Activated B cell treated with CpG ODN at 0.5 μM for 24 hours (primary cell): ENCODE data around the gene SLC16A10. TPM values are rescaled to one million over a fixed set of nuclear protein-coding genes. Genes with fewer than 3 reads are reported as not detected.
"Not testable (repeated sequence)": the region's sequence is repeated elsewhere in the genome, so short reads cannot be mapped to it uniquely, and the experiment has no call there.

Experiments used
- ATAC-seq: fragments of 200-7000 bp; cut with Tn5 transposase; one replicate; pipeline ENCODE4 v1.10.0; 2021; ENCODE audit warnings: low read depth, mild to moderate bottlenecking, moderate library complexity
- CTCF ChIA-PET: fragments of 350-600 bp; sonication (Branson Sonifier 250); formaldehyde crosslinking; loops from one replicate; lab custom pipeline; 2021; ENCODE audit warnings: antibody characterized with exemption; lab: Charles Lee
- POLR2A ChIA-PET: fragments of 350-600 bp; sonication (Branson Sonifier 250); formaldehyde crosslinking; loops from one replicate; lab custom pipeline; 2021; ENCODE audit warnings: antibody characterized with exemption; lab: Charles Lee
- DNase-seq: peaks from one replicate; pipeline ENCODE4 v3.0.0; 2022
- H3K27ac Mint-ChIP-seq: one replicate; pipeline ENCODE4 v1.8.0; 2020; ENCODE audit warnings: mixed read lengths
- H3K27me3 Mint-ChIP-seq: one replicate; pipeline ENCODE4 v1.8.0; 2021; ENCODE audit warnings: mixed read lengths
- H3K36me3 Mint-ChIP-seq: one replicate; pipeline ENCODE4 v1.8.0; 2021; ENCODE audit warnings: low read depth, mixed read lengths
- H3K4me1 Mint-ChIP-seq: one replicate; pipeline ENCODE4 v1.8.0; 2021; ENCODE audit warnings: mixed read lengths
- H3K4me3 Mint-ChIP-seq: one replicate; pipeline ENCODE4 v1.8.0; 2020; ENCODE audit warnings: mild to moderate bottlenecking, mixed read lengths
- H3K9me3 Mint-ChIP-seq: one replicate; pipeline ENCODE4 v1.8.0; 2020; ENCODE audit warnings: mixed read lengths
- CTCF ChIP-seq: fragments of 200-600 bp; IDR thresholded peaks from one replicate; pipeline ENCODE4 v1.8.0; 2022; ENCODE audit warnings: antibody characterized with exemption, mild to moderate bottlenecking
- intact Hi-C: fragments of 100-400 bp; cut with micrococcal nuclease; formaldehyde crosslinking; loops from one replicate; pipeline ENCODE4 v1.15.1; 2024
- total RNA-seq: library from RNA; stranded (reverse); gene quantifications from 2 replicates; pipeline ENCODE4 v1.2.3, GENCODE V29; 2022

The SLC16A10 gene
- total RNA-seq, 1 donor from 2014 or later, result 0.13 TPM

GRCh38 chr6:111183702-111184517, 96.6 kb downstream of the SLC16A10 start:
- POLR2A ChIA-PET, result interaction anchor here (0.9 kb wide), 1 partner anchor 12 kb away, joined by 3 read pairs; no protein-coding TSS in a partner anchor
- CTCF ChIA-PET, result interaction anchor here (1.5 kb wide), 1 partner anchor 26 kb away, joined by 3 read pairs; no protein-coding TSS in a partner anchor
- intact Hi-C loops, result no loop called here
- Mint-ChIP-seq H3K27me3 (no peaks in the 10 kb centered on the region), H3K9me3 (no peaks in the 10 kb centered on the region), H3K4me1 (no peaks in the 10 kb centered on the region), H3K4me3 (no peak overlapping the region), H3K27ac (no peak overlapping the region), H3K36me3 (no peaks in the 10 kb centered on the region)
- no peak for TF ChIP-seq CTCF
- DNase-seq (no peak), ATAC-seq (no peak)

- no peak overlapping the region for H3K27ac Mint-ChIP-seq
- no peaks in the 10 kb centered on the region for H3K9me3 Mint-ChIP-seq
- ChIA-PET CTCF (interaction anchor here (1.5 kb wide), 1 partner anchor 25 kb away, joined by 3 read pairs; no protein-coding TSS in a partner anchor), POLR2A (interaction anchor here (0.9 kb wide), 1 partner anchor 13 kb away, joined by 3 read pairs; no protein-coding TSS in a partner anchor)
- ATAC-seq, result no peak
- H3K27me3 Mint-ChIP-seq, result no peaks in the 10 kb centered on the region
- intact Hi-C loops, result no loop called here
- no peak for DNase-seq
- H3K36me3 Mint-ChIP-seq, result no peaks in the 10 kb centered on the region
- H3K4me3 Mint-ChIP-seq, result no peak overlapping the region
- no peak for TF ChIP-seq CTCF
- no peaks in the 10 kb centered on the region for H3K4me1 Mint-ChIP-seq
These were observed 97.7 kb downstream of the SLC16A10 start for GRCh38 chr6:111184827-111185532.

- Mint-ChIP-seq H3K36me3 (no peaks in the 10 kb centered on the region), H3K27ac (no peak overlapping the region), H3K4me1 (no peaks in the 10 kb centered on the region), H3K9me3 (no peaks in the 10 kb centered on the region), H3K4me3 (no peak overlapping the region), H3K27me3 (no peaks in the 10 kb centered on the region)
- ChIA-PET POLR2A (interaction anchor here (0.7 kb wide), 1 partner anchor 655 kb away, joined by 3 read pairs; no protein-coding TSS in a partner anchor), CTCF (no interaction called here)
- intact Hi-C loops, result no loop called here
- no peak for TF ChIP-seq CTCF
- ATAC-seq (no peak), DNase-seq (no peak)
These were observed 98.7 kb downstream of the SLC16A10 start for GRCh38 chr6:111185954-111186353.

GRCh38 chr6:111187874-111188273, 100.6 kb downstream of the SLC16A10 start:
- intact Hi-C loops, result no loop called here
- peaks cover 5% of the 10 kb centered on the region for H3K27me3 Mint-ChIP-seq
- H3K27ac Mint-ChIP-seq, result no peak overlapping the region
- no peak overlapping the region for H3K4me3 Mint-ChIP-seq
- ATAC-seq, result no peak
- H3K4me1 Mint-ChIP-seq, result no peaks in the 10 kb centered on the region
- H3K36me3 Mint-ChIP-seq, result no peaks in the 10 kb centered on the region
- TF ChIP-seq CTCF, result no peak
- no peak for DNase-seq
- H3K9me3 Mint-ChIP-seq, result peaks cover 3% of the 10 kb centered on the region
- CTCF ChIA-PET, result no interaction called here
- POLR2A ChIA-PET, result no interaction called here

GRCh38 chr6:111189666-111190210, 102.4 kb downstream of the SLC16A10 start:
- intact Hi-C loops, H3K4me3 Mint-ChIP-seq, H3K27me3 Mint-ChIP-seq, POLR2A ChIA-PET, H3K4me1 Mint-ChIP-seq, CTCF ChIA-PET, H3K27ac Mint-ChIP-seq, ATAC-seq, H3K9me3 Mint-ChIP-seq, H3K36me3 Mint-ChIP-seq, DNase-seq: not testable (repeated sequence)
